GM19397 (cell line): ENCODE results near the gene CSNK1A1.
A peak's percentile ranks its signal among the peaks of the same experiment; 100 is the strongest.
"Not testable (repeated sequence)": the region's sequence is repeated elsewhere in the genome, so short reads cannot be mapped to it uniquely, and the experiment has no call there.

Experiments
- ATAC-seq: cut with Tn5 transposase; IDR thresholded peaks from one replicate; pipeline ENCODE4 v1.9.1; 2021; ENCODE audit warnings: mild to moderate bottlenecking, moderate library complexity; ENCODE audit not compliant: unreplicated experiment

CSNK1A1 gene

DNA sequence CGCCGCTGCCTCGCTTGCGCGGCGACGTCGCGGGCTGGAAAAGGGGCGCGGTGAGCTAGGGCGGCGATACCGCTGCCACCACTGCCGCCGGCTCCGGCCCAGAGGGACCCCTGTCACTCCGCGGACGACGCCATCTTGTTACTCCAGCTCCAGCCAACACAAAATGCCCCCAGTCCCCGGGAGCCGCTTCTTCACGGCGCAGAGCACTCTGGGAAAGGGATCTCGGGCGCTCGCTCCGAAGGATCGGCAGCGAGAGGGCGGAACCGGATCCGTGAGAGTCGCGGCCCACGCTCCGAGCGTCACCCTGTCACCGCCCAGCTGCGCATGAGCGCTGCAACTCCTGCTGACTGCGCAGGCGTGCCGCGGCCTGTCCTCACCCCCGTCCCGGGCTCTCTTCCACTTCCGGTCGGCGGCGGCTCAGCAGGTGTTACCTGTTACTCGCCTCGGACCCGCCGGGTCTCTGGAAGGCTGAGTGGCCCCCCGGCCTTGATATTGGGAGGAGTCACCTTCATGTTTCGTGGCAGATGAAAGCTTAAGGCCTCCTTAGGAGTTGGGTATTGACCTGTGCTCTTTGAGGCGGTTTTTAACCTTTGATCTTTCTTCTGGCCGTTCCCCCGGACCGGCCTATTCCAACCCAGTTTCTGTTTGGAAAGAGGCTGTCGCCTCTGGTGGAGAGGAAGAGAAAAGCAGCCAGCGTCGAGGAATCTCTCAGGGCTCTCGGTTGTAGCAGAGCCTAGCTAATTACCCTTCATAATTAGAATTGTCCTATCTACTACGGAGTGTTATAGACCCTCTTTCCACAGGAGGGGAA is at the start of gene CSNK1A1:
Gene CSNK1A1 (minus strand): TSS at position 213 of the 811 bp plus-strand sequence. CDS start 475 bp downstream, outside the sequence.
- ATAC-seq: peak; percentile 92

- ATAC-seq: no peak
These were observed 49.7 kb upstream of the CSNK1A1 start for GRCh38 chr5:149600932-149601331.

- no peak for ATAC-seq
These were observed 48.1 kb upstream of the CSNK1A1 start for GRCh38 chr5:149599375-149599774.

- ATAC-seq: no peak
These were observed 47.7 kb upstream of the CSNK1A1 start for GRCh38 chr5:149598966-149599365.

GRCh38 chr5:149598234-149598633 is 47.0 kb upstream of the CSNK1A1 start:
- not testable (repeated sequence) for ATAC-seq

- no peak for ATAC-seq
These were observed 46.4 kb upstream of the CSNK1A1 start for GRCh38 chr5:149597618-149598017.

GRCh38 chr5:149596712-149597111 is 45.5 kb upstream of the CSNK1A1 start:
- ATAC-seq: no peak

DNA sequence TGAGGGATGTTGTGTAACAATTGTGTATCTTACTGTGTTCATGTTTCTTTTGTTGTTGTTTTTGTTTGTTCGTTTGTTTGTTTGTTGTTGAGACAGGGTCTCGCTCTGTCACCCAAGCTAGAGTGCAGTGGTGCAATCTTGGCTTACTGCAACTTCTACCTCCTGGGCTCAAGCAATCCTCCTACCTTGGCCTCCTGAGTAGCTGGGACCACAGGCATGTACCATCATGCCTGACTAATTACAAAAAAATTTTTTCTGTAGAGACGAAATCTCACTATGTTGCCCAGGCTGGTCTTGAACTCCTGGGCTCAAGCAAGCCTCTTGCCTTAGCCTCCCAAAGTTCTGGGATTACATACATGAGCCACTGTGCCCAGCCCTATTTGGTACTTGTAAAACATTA is 43.9 kb upstream of the CSNK1A1 start:
- ATAC-seq: not testable (repeated sequence)

DNA sequence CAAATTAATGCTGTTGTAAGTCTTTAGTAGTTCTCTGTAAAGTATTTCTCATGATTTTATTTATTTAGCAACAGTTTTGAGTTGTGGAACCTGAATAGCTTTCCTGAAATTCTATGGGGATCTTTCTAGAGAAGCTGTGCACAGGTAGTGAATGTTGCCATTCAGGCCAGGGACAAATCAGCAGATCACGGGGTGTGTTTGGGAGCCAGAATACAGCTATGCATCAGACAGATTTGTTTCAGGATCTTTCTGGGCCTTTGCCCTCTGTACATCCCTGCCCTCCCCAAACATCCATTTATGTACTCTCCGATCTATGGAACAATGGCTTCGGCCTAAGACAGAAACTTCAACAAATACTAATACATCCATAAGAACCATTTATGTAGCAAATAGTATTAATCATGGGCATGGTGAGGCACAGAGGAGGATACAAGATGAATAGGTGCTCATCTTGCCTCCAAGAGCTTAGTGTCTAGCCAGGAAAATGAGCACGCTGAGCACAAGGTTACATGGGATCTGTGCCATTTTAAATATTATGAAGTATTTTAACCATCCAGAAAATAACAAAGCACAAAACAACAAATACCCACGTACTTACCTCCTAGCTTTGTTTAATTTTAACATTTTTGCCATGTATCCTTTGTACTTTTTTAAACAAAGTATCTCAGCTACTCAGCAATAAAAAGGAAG is 43.1 kb upstream of the CSNK1A1 start:
- ATAC-seq: no peak

- ATAC-seq: no peak
These were observed 42.1 kb upstream of the CSNK1A1 start for GRCh38 chr5:149593370-149593769.

DNA sequence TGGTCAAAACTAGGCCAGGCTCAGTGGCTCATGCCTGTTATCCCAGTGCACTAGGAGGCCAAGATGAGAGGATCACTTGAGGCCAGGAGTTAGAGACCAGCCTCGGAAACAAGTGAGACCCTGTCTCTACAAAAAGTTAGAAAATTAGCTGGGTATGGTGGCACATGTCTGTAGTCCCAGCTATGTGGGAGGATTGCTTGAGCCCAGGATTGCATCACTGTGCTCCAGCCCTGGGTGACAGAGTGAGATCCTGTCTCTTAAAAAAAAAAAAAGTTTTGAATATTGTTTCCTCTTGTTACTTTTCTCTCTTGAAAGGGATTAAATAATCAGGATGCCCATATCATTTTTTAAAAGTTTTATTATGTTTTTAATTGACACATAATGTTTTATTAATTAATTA is 37.7 kb upstream of the CSNK1A1 start:
- no peak for ATAC-seq

DNA sequence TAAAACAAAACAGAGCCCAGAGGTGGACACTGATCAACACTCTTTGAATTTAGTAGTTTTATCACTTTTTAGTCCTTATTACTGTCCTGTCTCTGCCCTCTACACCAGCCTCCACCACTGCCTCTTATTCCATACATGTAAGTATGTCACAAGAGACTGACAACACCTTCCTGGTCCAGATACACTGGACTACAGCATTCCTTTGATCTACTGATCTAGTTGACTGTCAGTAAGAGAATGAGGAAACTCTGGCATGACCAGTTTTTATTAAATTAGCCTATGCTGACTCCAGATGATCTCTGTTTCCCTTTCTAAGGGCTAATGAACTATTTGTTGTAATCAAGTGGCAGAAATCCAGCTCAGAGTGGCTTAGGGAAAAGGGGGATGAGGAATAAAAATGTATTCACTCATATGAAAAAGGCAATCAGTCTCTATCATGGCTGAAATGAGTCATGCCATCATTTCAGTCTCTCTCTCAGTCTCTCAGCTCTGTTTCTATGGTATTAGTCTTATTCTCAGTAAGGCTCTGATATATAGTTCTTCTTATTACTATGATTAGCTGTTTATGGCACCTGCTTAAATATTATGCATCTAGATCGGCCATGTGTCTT is 35.6 kb upstream of the CSNK1A1 start:
- ATAC-seq: no peak

- ATAC-seq: no peak
These were observed 34.7 kb upstream of the CSNK1A1 start for GRCh38 chr5:149585910-149586309.

- ATAC-seq: no peak
These were observed 32.9 kb upstream of the CSNK1A1 start for GRCh38 chr5:149584121-149584520.

DNA sequence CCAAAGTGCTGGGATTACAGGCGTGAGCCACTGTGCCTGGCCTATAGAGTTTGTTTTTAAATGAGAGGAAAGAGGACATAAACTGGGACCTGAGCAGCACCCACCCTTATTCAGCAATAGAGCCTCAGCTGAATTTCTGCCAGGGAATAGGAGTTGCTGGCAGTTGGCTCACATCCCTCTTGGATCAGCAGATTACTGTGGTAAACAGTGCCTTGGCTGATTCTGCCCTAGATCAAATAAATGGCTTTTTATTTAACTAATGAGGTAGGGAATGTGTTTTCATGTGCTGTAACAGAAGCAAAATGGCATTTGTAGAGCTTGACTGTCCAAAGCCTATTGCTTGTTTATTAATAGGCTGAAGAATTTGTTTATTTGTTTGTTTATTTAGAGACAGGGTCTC is 32.2 kb upstream of the CSNK1A1 start:
- ATAC-seq: no peak

DNA sequence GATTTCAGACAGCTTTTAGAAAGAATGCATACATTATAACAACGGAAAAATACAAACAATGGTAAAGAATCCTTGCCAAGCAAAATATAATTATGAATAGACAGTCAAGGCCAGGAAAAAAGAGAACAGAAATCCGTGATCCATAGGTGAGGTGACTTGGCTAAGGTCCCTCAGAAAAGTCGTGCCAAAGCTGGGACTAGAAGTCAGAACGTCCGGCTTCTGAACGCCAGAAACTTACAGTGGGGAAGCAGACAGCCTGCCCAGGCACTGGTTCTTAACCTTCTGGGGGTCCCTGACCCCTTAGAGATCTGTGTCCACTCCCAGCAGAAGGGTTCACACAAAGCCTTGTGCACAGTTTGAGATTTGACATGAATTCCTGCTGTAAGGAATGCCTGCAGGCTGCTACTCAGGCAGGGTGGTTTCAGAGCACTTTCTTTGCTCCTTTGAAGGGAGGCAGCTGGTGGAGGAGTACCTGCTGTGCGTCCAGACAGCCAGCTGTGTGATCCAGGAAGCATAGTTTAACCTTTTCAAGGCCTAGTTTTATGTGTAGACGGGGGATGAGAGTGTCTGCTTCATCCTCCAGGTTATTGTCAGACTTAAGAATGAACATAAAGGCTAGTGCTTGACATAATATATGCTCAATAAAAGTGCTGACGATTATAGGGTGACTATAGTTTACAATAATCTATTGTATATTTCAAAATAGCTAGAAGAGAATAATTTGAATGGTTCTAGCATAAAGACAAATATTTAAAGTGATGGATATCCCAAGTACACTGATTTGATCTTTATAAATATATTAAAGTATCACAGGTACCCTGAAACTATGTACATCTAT is 30.9 kb upstream of the CSNK1A1 start:
- ATAC-seq: no peak

- ATAC-seq: no peak
These were observed 30.1 kb upstream of the CSNK1A1 start, which contains the start of gene ARHGEF37 for GRCh38 chr5:149581192-149581861. TSS of gene ARHGEF37 (plus strand) at chr5:149581498. CDS start at chr5:149597770, 16,272 bp downstream.

DNA sequence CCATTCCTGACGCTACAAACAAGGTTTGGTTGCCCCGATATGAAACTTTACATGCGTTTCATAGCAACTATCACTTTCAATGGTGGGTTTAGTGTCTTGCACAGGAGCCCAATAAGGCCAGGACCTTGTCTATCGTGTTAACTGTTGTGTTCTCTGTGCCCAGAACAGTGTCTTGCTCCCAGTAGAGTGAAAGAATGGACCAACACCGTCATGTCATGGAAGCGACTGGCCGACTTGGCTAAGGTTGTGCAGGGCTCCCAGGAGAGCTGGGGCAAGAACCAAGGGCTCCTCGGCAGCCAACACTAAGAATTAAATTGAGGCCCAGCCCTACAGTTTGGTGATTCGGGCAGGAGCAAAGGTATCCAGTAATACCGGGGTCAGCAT is 29.6 kb upstream of the CSNK1A1 start:
- ATAC-seq: no peak

DNA sequence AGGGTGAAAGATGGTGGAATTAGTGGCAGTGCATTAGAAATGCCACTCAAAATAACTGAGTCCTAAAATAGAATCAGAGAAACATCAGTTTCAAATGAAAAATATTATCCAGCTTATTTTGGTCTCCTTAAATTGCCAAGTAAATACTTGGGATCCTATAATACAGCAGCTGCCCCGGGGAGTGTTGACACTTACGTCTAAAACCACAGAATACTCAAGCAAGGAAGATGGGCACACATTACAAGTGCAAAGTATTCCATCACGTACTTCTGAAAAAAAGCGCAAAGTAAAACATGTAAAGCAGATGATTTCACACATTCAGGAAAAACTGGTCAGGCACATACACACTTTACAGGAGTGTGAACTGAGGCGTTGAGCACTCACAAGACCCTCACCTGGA is 27.7 kb upstream of the CSNK1A1 start:
- no peak for ATAC-seq

DNA sequence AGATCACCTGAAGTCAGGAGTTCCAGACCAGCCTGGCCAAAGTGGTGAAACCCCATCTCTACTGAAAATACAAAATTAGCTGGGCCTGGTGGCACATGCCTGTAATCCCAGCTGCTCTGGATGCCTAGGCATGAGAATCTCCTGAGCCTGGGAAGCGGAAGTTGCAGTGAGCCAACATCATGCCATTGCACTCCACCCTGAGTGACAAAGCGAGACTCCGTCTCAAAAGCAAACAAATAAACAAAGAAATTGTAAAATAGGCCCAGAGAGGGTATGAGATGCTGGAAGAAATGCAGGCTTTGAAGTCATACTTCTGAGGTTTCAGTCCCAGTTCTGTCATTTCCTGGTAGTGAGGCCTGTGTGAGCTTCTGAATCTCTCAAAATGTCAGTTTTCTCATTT is 24.8 kb upstream of the CSNK1A1 start:
- ATAC-seq: no peak
